Loucy (cell line): Measurements from ENCODE around the gene MUS81.

Experiments
- EZH2phosphoT487 ChIP-seq: fragments of 200-600 bp; IDR thresholded peaks from 2 replicates; pipeline ENCODE4 v1.6.1; 2018; ENCODE audit warnings: antibody characterized with exemption, mild to moderate bottlenecking, moderate library complexity, borderline replicate concordance
- TF ChIP-seq, protein P1 (sequence below): fragments of 200-600 bp; sonication (generic); conservative IDR thresholded peaks from 2 replicates; pipeline ENCODE4 v1.5.1; 2014; ENCODE audit warnings: mild to moderate bottlenecking, antibody characterized with exemption, low read length

DNA sequence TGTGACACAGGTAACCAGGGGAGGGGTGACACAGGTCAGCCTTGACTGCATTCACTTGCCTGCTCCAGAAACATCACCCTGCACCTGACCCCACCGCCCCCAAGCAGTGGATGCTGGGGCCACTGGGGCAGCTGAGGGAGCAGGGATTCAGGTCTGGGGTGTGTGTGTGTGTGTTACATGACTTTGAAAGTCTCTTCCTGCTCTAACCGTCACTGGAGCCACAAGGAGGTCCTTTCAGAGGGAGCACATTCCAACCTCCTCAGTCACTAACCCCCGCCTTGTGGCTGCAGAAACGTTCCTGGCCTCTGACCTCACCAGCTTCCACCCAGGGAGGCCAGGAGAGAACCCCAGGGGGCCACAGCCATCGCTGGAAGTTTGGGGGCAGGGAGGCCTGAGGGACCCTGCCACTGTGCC lies 42.8 kb downstream of the MUS81 start:
- TF ChIP-seq, protein P1, sequence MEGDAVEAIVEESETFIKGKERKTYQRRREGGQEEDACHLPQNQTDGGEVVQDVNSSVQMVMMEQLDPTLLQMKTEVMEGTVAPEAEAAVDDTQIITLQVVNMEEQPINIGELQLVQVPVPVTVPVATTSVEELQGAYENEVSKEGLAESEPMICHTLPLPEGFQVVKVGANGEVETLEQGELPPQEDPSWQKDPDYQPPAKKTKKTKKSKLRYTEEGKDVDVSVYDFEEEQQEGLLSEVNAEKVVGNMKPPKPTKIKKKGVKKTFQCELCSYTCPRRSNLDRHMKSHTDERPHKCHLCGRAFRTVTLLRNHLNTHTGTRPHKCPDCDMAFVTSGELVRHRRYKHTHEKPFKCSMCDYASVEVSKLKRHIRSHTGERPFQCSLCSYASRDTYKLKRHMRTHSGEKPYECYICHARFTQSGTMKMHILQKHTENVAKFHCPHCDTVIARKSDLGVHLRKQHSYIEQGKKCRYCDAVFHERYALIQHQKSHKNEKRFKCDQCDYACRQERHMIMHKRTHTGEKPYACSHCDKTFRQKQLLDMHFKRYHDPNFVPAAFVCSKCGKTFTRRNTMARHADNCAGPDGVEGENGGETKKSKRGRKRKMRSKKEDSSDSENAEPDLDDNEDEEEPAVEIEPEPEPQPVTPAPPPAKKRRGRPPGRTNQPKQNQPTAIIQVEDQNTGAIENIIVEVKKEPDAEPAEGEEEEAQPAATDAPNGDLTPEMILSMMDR = no peak
- TF ChIP-seq EZH2phosphoT487 = no peak
